Measurements from ENCODE around the gene RAB23.
A peak's percentile ranks its signal among the peaks of the same experiment; 100 is the strongest.
"Not testable (repeated sequence)": the region's sequence is repeated elsewhere in the genome, so short reads cannot be mapped to it uniquely, and the experiment has no call there.

RAB23 gene

GRCh38 chr6:57243526-57243925 lies 21.4 kb upstream of the RAB23 start:
- not testable (repeated sequence) for DNase-seq (ENCODE audit: low spot score)

- DNase-seq (ENCODE audit: low spot score) = no peak
These were observed 20.4 kb upstream of the RAB23 start for GRCh38 chr6:57242505-57242904.

GRCh38 chr6:57226221-57226620 lies 4.1 kb upstream of the RAB23 start:
- DNase-seq (ENCODE audit: low spot score) = no peak

GRCh38 chr6:57224769-57225515 lies 2.8 kb upstream of the RAB23 start:
- no peak for DNase-seq (ENCODE audit: low spot score)

GRCh38 chr6:57222743-57223077 lies 603 bp upstream of the RAB23 start:
- DNase-seq (ENCODE audit: low spot score) = no peak

GRCh38 chr6:57221191-57221935 lies 744 bp downstream of the RAB23 start:
- peak; percentile 82 for DNase-seq (ENCODE audit: low spot score)

GRCh38 chr6:57220083-57220703 lies 1.9 kb downstream of the RAB23 start:
- no peak for DNase-seq (ENCODE audit: low spot score)

GRCh38 chr6:57217270-57217669 lies 4.8 kb downstream of the RAB23 start:
- DNase-seq (ENCODE audit: low spot score) = no peak

- no peak for DNase-seq (ENCODE audit: low spot score)
These were observed 5.6 kb downstream of the RAB23 start for GRCh38 chr6:57216235-57217101.

- DNase-seq (ENCODE audit: low spot score) = no peak
These were observed 6.8 kb downstream of the RAB23 start for GRCh38 chr6:57215260-57215659.

- no peak for DNase-seq (ENCODE audit: low spot score)
These were observed 12.0 kb downstream of the RAB23 start for GRCh38 chr6:57210060-57210459.

- DNase-seq (ENCODE audit: low spot score) = no peak
These were observed 13.1 kb downstream of the RAB23 start for GRCh38 chr6:57209030-57209429.

- DNase-seq (ENCODE audit: low spot score) = no peak
These were observed 14.2 kb downstream of the RAB23 start for GRCh38 chr6:57207872-57208271.

- no peak for DNase-seq (ENCODE audit: low spot score)
These were observed 15.0 kb downstream of the RAB23 start for GRCh38 chr6:57207141-57207540.

GRCh38 chr6:57205550-57206328 lies 16.4 kb downstream of the RAB23 start:
- no peak for DNase-seq (ENCODE audit: low spot score)

- DNase-seq (ENCODE audit: low spot score) = no peak
These were observed 20.4 kb downstream of the RAB23 start for GRCh38 chr6:57201718-57202117.

- DNase-seq (ENCODE audit: low spot score) = no peak
These were observed 23.0 kb downstream of the RAB23 start for GRCh38 chr6:57198926-57199636.

- DNase-seq (ENCODE audit: low spot score) = no peak
These were observed 26.6 kb downstream of the RAB23 start for GRCh38 chr6:57195457-57195856.

- DNase-seq (ENCODE audit: low spot score) = no peak
These were observed 28.9 kb downstream of the RAB23 start for GRCh38 chr6:57193177-57193576.

- DNase-seq (ENCODE audit: low spot score) = no peak
These were observed 32.0 kb downstream of the RAB23 start for GRCh38 chr6:57190140-57190539.

GRCh38 chr6:57183336-57183735 lies 38.8 kb downstream of the RAB23 start:
- no peak for DNase-seq (ENCODE audit: low spot score)

Data from left forelimb (tissue), 1 donor.